ENCODE data around the gene OTOP1.
"Not testable (repeated sequence)": the region's sequence is repeated elsewhere in the genome, so short reads cannot be mapped to it uniquely, and the experiment has no call there.

DNA sequence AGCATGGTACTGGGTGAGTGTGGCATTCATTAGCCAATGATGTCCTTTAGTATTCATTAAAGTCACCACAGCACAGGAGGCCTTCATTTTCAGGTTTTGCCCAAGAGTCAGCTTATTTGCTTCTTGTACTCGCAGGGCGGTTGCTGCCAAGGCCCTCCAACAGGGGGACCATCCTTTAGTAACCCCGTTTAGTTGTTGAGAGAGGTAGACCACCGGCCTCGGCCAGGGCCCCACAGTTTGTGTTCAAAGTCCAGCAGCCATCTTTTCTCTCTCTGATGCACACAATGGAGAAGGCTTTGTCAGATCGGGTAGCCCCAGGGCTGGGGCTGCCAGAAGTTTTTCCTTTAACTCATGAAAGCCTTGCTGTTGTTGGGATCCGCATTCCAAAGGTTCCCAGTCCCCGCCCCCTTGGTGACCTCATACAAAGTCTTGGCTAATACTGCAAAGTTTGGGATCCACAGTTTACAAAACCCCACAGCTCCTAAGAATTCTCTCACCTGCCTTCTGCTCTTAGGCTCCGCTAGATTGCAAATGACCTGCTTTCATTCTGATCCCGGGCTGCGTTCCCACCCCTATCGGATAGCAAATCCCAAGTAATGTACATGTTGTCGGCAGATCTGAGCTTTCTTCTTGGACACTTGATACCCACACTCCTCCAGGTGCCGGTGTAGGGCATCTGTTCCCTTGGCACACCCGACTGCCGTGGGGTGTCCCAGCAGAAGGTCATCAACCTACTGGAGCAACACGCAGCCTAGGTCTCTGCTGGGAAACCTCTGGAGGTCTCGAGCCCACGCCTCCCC lies 58.5 kb downstream of the OTOP1 start:
- TF ChIP-seq, protein P1, sequence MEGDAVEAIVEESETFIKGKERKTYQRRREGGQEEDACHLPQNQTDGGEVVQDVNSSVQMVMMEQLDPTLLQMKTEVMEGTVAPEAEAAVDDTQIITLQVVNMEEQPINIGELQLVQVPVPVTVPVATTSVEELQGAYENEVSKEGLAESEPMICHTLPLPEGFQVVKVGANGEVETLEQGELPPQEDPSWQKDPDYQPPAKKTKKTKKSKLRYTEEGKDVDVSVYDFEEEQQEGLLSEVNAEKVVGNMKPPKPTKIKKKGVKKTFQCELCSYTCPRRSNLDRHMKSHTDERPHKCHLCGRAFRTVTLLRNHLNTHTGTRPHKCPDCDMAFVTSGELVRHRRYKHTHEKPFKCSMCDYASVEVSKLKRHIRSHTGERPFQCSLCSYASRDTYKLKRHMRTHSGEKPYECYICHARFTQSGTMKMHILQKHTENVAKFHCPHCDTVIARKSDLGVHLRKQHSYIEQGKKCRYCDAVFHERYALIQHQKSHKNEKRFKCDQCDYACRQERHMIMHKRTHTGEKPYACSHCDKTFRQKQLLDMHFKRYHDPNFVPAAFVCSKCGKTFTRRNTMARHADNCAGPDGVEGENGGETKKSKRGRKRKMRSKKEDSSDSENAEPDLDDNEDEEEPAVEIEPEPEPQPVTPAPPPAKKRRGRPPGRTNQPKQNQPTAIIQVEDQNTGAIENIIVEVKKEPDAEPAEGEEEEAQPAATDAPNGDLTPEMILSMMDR (IDR thresholded peaks at IDR 0.05; ENCODE audit: poor library complexity) = not testable (repeated sequence)
- TF ChIP-seq EZH2phosphoT487 (IDR thresholded peaks at IDR 0.05; ENCODE audit: low read depth, severe bottlenecking, unreplicated experiment) = not testable (repeated sequence)

Data from hepatocyte (in vitro differentiated cells).